ENCODE results near the gene TMEM11.

The TMEM11 gene

DNA sequence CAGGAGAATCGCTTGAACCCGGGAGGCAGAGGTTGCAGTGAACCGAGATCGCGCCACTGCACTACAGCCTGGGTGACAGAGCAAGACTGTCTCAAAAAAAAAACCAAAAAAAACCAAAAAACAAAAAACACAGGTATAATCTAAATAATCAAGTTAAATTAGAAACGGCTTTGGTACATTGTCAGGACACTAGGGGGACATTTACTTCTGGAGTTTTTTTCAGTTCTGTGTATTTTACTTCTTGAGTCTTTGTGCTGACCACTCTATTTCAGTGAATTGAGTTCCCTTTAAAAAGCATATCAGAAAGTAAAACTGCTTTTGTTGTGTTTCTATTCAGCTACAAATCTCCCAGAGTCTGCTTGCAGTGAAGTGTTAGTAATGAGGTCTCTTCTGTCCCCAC, 50.9 kb downstream of the TMEM11 start:
- DNase-seq (ENCODE audit: extremely low read depth, low read depth): no peak
- no peak overlapping the region for H3K4me3 ChIP-seq (replicated peaks; ENCODE audit: low read depth, low read length)
- TF ChIP-seq, protein P1, sequence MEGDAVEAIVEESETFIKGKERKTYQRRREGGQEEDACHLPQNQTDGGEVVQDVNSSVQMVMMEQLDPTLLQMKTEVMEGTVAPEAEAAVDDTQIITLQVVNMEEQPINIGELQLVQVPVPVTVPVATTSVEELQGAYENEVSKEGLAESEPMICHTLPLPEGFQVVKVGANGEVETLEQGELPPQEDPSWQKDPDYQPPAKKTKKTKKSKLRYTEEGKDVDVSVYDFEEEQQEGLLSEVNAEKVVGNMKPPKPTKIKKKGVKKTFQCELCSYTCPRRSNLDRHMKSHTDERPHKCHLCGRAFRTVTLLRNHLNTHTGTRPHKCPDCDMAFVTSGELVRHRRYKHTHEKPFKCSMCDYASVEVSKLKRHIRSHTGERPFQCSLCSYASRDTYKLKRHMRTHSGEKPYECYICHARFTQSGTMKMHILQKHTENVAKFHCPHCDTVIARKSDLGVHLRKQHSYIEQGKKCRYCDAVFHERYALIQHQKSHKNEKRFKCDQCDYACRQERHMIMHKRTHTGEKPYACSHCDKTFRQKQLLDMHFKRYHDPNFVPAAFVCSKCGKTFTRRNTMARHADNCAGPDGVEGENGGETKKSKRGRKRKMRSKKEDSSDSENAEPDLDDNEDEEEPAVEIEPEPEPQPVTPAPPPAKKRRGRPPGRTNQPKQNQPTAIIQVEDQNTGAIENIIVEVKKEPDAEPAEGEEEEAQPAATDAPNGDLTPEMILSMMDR (IDR thresholded peaks at IDR 0.05; ENCODE audit: low read depth, low read length, missing control alignments): no peak

DNA sequence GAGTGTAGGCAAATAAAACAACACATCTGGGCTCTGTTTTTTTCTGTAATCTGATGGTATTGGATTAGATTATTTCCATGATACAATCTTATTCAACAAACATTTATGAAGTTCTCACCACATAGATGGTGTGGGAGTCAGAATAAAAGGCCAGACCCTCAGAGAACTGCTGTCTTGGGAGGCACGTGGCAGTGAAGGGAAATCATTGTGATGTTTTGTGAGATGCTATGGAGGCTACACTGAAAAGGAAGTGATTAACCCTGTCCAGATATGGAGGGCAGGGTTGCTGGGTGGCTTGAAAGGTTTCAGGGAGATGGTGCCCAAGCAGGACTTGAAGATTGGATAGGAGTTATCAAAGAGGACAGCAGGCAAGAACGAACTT, 51.6 kb downstream of the TMEM11 start:
- H3K4me3 ChIP-seq (replicated peaks; ENCODE audit: low read depth, low read length): no peak overlapping the region
- TF ChIP-seq, protein P1 (IDR thresholded peaks at IDR 0.05; ENCODE audit: low read depth, low read length, missing control alignments): no peak
- no peak for DNase-seq (ENCODE audit: extremely low read depth, low read depth)

DNA sequence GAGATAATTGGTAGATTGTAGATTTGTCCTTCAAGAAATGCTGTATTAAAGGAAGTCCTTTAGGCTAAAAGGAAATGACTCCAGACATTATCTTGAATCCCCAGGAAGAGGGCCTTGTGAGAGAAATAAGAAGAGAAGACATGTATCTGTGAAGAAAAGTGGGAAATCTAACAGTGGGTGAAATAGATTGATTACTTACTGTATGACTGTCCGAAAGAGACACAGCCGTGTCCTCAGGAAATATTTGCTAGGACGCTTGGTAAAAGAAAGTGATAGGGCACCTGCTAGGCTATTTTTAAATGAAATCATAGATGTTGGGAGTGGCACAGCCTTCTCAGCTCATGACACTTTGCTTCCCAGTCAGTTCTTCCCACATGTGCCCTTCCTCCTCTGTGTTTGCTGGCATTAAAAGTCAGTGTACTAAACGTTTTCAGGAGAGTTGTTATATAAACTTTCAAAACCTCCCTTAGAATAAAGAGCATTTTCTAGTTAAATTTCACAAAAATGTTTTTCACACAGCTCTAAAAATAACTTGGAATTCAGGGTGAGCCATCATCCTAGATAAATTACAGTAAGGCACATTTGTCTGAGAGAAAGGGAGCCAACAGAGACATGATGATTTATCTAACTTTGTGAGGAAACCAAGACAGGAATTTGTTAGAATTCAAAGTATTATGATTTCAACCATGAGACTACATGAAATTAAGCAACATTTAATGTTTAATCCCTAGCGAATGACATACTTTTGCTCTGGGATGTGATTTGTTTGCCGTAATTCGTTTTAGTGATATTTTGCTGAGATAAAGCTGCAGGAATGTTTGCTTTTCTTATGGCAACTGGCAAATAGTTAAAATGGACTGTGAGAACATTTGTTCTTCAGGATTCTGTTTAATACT, 52.2 kb downstream of the TMEM11 start:
- DNase-seq (ENCODE audit: extremely low read depth, low read depth): no peak
- no peak overlapping the region for H3K4me3 ChIP-seq (replicated peaks; ENCODE audit: low read depth, low read length)
- TF ChIP-seq, protein P1 (IDR thresholded peaks at IDR 0.05; ENCODE audit: low read depth, low read length, missing control alignments): no peak

DNA sequence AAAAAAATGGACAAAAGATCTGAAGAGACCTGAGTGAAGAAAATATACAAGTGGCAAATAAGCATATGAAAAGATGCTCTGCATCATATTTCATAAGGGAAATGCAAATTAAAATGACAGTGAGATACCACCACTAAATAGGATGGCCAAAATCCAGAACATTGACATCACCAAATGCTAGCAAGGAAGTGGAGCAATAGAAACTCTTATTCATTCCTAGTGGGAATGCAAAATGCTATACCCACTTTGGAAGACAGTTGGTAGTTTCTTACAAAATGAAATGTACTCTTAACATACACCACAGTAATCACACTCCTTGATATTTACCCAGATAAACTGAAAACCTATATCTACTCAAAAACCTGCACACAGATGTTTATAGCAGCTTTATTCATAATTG, 53.6 kb downstream of the TMEM11 start:
- TF ChIP-seq, protein P1 (IDR thresholded peaks at IDR 0.05; ENCODE audit: low read depth, low read length, missing control alignments): no peak
- no peak overlapping the region for H3K4me3 ChIP-seq (replicated peaks; ENCODE audit: low read depth, low read length)
- DNase-seq (ENCODE audit: extremely low read depth, low read depth): no peak

DNA sequence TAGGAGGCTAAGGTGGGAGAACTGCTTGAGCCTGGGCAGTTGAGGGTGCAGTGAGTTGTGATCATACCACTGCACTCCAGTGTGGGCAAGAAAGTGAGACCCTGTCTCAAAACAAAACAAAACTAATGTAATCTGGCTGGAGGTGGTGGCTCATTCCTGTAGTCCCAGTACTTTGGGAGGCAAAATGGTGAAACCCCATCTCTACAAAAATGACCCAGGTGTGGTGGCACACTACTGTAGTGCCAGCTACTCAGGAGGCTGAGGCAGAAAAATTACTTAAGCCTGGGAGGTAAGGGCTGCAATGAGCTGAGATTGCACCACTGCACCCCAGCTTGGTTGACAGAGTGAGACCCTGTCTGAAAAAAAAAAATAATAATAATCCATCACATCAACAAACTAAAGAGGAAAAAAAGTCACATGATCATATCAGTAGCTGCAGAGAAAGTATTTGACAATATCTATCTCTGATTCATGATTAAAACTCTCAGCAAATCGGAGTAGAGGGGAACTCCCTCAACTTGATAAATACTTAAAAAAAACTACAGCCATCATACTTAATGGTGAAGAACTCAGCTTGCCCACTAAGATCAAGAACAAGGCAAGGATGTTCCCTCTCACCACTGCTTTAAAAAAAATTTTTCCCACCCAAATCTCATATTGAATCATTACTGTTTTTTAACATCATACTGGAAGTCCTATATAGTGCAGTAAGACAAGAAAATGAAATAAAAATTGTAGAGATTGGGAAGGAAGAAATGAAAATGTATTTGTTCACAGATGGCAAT, 56.2 kb downstream of the TMEM11 start:
- no peak for DNase-seq (ENCODE audit: extremely low read depth, low read depth)
- TF ChIP-seq, protein P1 (IDR thresholded peaks at IDR 0.05; ENCODE audit: low read depth, low read length, missing control alignments): no peak
- H3K4me3 ChIP-seq (replicated peaks; ENCODE audit: low read depth, low read length): no peak overlapping the region

DNA sequence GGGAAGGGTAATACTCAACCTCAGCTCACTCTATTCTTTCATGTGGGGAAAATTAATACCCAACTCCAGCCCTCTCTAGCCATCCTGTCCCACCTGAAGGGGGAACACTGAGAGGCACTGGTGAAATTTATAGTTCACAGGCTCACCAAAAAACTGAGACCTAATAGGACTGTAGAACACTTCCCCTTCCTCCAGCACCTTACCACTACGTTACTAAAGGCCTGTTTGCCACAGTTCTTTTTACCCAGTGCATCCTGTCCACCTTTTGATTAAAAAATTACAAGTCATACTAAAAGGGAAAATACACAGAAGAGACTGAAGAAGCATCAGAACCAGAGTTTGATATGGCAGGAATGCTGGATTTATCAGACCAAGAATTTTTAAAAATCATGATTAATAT, 61.2 kb downstream of the TMEM11 start:
- H3K4me3 ChIP-seq (replicated peaks; ENCODE audit: low read depth, low read length): no peak overlapping the region
- DNase-seq (ENCODE audit: extremely low read depth, low read depth): no peak
- TF ChIP-seq, protein P1 (IDR thresholded peaks at IDR 0.05; ENCODE audit: low read depth, low read length, missing control alignments): no peak
